Stimulated activated CD8-positive, alpha-beta memory T cell treated with anti-CD3 and anti-CD28 coated beads, Interleukin-12 subunit alpha, Interleukin-12 subunit beta, amount 100 ng/mL, for 24 hours (primary cell): ENCODE data around the gene HCN1.

Experiments
- DNase-seq: peaks from one replicate; pipeline ENCODE4 v3.0.0-alpha.2; 2020; ENCODE audit errors: extremely low read depth

HCN1 gene

DNA sequence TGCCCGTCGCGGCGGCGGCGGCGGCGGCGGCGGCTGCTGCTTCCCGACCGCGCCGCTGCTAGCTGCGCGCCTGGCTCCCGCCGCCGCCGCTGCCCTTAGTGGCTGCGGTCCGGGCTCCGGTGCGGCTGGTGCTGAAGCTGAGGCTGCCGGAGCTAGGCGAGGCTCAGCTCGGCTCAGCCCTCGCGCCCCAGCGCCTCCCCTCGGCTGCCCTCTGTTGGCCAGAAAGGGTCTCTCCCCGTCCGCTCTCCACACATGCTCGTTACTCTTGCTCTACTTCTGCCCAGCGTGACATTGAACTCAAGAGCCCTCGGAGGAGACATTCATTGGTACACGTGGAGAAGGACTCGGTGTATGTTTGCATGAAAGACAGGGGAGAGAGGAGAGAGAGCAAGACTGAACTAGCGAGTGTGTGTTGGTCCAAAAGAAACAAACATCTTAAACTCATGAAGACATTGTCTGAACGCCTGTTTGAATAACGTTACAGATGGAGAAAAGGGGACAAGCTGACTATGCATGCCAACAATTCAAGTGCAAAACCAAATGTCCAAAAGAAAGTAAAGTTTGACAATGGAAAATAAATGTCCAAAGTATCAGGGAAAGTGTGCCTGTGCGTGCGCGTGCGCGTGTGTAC is at the start of gene HCN1:
HCN1 (minus strand) TSS at position 175 of the 631 bp plus-strand sequence.
- no peak for DNase-seq

- no peak for DNase-seq
These were observed 44.9 kb upstream of the HCN1 start for GRCh38 chr5:45741110-45741509.

DNA sequence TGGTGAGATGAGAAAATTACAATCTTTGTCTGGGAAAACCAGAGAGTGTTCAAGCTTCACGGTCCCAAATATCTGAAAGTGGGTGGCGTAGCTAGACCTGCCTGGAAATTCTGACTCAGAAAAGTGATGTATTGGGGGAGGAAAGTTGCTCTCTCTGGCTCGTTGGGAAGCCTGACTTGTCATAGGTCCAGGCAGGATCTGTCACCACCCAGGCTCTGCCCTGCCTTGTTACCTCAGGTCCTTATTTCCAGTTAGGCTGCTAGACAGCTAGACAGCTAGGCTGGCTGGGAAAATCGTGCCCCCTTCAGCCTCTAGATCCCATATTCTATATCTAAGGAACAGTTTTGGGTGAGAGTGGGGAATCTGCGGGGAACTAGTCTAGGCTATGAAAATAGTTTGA is 41.0 kb upstream of the HCN1 start:
- no peak for DNase-seq

DNA sequence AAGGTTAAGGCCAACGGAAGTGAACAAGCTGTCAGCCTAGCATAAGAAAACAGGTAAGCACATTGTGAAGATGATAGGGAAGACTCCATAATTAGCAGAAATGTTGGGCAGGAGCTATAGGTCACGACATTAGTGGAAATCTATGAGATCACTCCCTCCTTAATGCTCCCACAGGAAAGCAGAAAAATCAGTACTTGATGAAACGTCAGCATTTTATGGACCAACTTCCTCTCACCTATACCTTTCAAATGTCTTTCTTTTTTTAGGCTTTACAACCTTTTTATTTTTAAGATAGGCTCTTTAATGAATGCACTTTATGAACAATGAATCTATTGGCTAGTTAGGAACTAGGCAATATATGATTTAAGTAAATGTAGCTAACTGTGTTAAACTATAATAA is 29.4 kb upstream of the HCN1 start:
- DNase-seq, result no peak

DNA sequence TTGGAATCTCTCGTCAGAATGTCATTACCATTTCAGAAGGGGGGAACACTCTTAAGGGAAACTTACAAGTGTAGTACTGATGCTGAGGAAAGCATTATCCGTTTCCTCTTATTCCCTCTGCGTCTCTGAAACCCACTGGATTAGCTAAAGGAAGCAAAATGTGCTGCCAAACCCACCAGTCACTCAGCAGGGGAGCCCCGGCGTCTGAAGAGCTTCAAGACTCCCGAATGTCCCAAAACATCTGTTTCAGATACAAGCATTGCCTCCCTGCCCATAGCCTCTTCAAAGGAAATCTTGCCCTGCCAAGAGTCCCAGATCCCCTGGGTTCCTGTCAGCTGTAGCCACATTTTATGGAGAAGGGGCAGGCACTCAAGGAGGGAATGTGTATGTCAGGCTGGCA is 1.0 kb upstream of the HCN1 start:
- DNase-seq, result no peak

DNA sequence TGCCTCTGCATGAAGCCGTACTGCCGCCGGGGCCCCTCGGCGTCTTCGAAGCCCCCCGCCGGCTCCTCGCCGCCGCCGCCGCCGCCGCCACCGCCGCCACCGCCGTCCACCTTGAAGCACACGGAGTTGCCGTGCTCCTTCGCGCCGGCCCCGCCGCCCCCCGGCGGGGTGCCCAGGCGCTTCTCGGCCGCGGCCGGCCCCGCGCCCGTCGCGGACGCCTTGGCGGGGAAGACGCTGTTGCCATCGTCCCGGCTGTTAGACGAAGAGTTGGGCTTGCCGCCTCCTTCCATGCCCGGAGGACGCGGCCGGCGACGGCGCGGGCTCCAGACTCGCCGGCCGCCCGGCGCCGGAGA is 400 bp downstream of the HCN1 start:
- DNase-seq, result no peak

- no peak for DNase-seq
These were observed 993 bp downstream of the HCN1 start for GRCh38 chr5:45694971-45695803.

DNA sequence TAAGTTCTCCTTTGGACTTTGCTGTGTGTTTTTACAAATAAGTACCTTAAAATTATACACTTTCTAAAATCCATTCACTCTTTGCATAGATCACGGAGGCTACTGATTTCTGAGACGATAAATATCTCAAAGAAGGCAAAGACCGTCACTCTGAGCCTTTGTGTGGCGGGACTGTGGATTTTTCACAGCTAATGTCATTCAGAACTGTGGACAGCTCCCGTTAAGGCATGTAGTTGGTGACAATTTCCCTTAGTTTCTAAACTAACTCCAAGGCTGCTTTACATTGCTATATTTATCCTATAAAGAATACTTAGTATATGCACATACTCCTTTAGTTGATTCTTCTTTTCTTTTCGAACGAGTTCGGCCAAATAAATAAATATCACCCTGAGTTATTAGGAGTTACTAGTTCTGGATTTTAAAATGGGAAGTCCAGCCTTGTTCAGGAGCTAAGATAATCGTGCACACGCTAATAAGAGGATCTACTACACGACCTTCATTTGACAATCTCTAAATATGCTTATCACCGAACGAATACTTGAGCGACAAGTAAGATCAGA is 1.8 kb downstream of the HCN1 start:
- no peak for DNase-seq

DNA sequence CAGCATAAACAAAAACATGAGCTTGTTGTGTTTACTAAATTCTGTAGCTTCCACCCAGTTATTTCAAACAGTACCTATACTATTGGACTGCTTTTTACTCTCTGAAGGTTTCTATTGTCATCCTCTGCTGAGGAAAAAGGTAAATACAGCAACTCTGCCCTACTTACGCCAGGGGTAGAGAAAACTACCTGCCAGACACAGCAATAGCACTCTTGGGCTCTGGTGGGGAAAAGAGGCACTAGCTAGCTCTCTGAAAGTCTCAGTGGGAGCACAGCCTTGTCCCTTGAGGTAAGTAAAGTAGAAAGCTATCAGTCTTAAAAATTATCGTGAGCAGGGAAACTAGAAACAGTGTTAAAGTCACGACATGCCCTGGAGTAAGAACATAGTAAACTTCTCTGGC is 3.7 kb downstream of the HCN1 start:
- no peak for DNase-seq

- no peak for DNase-seq
These were observed 4.5 kb downstream of the HCN1 start for GRCh38 chr5:45691656-45692055.

GRCh38 chr5:45687701-45688100 is 8.5 kb downstream of the HCN1 start:
- DNase-seq, result no peak

- no peak for DNase-seq
These were observed 9.6 kb downstream of the HCN1 start for GRCh38 chr5:45686620-45687019.

GRCh38 chr5:45684118-45684517 is 12.1 kb downstream of the HCN1 start:
- no peak for DNase-seq

- DNase-seq, result no peak
These were observed 15.2 kb downstream of the HCN1 start for GRCh38 chr5:45680950-45681349.

GRCh38 chr5:45677524-45677923 is 18.7 kb downstream of the HCN1 start:
- no peak for DNase-seq

GRCh38 chr5:45672271-45672670 is 23.9 kb downstream of the HCN1 start:
- no peak for DNase-seq

DNA sequence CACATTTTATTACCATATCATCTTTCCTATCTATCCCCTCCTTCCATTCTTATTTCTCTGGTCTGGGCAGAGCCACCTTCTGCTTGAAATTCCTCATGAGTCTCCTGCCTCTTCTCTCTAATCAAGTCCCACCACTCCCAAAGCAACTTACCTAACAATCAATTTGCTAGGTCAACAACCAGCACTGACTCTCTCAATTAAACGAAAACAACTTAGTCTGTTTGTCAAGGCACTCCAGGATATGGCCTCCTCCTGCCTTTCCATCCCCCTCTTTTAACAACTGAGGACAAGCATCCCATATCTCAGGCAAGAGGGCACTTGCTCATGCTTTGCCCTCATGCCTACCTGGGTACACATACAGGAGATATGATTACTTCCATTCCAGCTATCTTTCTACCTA is 47.4 kb downstream of the HCN1 start:
- no peak for DNase-seq

DNA sequence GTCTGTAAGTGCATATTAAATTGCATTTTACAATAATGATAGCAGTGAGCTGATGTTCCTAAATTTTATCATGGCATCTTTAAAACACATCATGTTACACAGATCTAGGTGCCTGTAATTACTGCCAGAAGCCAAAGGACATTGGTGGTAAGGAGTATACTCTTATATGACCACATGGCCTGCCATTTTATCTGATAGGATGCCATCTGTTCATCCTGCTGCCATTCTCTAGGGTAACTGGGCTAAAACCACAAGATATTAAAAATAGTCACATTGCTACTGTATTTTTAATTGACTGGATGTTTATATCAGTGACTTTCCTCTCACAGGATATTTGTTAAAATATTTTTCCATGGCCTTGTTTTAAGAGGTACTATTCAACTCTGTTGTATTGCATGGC is 53.1 kb downstream of the HCN1 start:
- DNase-seq, result no peak

- DNase-seq, result no peak
These were observed 53.8 kb downstream of the HCN1 start for GRCh38 chr5:45642370-45642769.

- no peak for DNase-seq
These were observed 57.1 kb downstream of the HCN1 start for GRCh38 chr5:45639040-45639439.

GRCh38 chr5:45627076-45627656 is 69.0 kb downstream of the HCN1 start:
- DNase-seq, result no peak

GRCh38 chr5:45623832-45624231 is 72.3 kb downstream of the HCN1 start:
- DNase-seq, result no peak

DNA sequence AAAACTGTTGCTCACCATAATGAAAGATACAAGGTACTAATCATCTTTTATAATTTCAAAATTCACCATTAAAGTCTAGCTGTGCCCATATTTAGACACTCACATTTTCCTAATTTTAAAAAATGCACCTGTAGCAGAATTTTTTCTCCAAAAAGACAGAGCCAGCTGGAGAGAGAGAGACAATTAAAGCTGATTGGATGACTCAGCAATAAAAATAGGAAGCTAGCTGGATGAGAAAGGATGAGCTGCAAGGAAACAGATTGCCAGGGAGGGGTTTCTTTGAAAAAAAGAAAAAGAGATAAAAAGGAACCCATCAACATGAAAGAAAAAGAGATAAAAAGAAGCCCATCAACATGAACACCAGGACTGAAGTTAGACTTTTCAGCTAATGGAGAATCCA is 73.8 kb downstream of the HCN1 start:
- no peak for DNase-seq
